Measurements from ENCODE around the gene KIF18A. TPM values are rescaled to one million over a fixed set of nuclear protein-coding genes. Genes with fewer than 3 reads are reported as not detected.

Gene KIF18A
- total RNA-seq, 1 experiment from 2014 or later, result 29.9 TPM

DNA sequence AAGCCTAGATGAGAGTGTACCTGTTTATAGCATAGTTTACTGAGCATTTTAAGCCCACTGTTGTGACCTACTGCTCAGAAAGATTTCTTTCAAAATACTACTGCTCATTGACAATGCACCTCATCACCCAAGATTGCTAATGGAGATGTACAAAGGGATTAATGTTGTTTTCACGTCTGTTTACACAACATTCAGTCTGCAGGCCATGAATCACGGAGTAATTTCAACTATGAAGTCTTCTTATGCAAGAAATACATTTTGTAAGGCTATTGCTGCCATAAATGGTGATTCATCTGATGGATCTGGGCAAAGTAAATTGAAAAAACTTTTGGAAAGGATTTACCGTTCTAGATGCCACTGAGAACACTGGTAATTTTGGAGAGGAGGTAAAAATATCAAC, 112.9 kb downstream of the KIF18A start:
- Mint-ChIP-seq H3K4me3 (ENCODE audit: low read depth, unreplicated experiment) (no peak overlapping the region), H3K9me3 (ENCODE audit: low read depth, unreplicated experiment) (peaks cover 2% of the 10 kb centered on the region), H3K27me3 (ENCODE audit: unreplicated experiment) (no peaks in the 10 kb centered on the region), H3K4me1 (ENCODE audit: low read depth, unreplicated experiment) (no peaks in the 10 kb centered on the region), H3K36me3 (ENCODE audit: insufficient read depth, unreplicated experiment) (no peaks in the 10 kb centered on the region), H3K27ac (ENCODE audit: unreplicated experiment) (no peak overlapping the region)
- TF ChIP-seq, protein P1, sequence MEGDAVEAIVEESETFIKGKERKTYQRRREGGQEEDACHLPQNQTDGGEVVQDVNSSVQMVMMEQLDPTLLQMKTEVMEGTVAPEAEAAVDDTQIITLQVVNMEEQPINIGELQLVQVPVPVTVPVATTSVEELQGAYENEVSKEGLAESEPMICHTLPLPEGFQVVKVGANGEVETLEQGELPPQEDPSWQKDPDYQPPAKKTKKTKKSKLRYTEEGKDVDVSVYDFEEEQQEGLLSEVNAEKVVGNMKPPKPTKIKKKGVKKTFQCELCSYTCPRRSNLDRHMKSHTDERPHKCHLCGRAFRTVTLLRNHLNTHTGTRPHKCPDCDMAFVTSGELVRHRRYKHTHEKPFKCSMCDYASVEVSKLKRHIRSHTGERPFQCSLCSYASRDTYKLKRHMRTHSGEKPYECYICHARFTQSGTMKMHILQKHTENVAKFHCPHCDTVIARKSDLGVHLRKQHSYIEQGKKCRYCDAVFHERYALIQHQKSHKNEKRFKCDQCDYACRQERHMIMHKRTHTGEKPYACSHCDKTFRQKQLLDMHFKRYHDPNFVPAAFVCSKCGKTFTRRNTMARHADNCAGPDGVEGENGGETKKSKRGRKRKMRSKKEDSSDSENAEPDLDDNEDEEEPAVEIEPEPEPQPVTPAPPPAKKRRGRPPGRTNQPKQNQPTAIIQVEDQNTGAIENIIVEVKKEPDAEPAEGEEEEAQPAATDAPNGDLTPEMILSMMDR (IDR thresholded peaks at IDR 0.05; ENCODE audit: unreplicated experiment), result no peak
- intact Hi-C loops (cut with micrococcal nuclease; ENCODE audit: unreplicated experiment), result no loop called here
- no peak for DNase-seq
- CTCF ChIA-PET, result no interaction called here
- BruUV-seq (replicated peaks), result no TSS peak

DNA sequence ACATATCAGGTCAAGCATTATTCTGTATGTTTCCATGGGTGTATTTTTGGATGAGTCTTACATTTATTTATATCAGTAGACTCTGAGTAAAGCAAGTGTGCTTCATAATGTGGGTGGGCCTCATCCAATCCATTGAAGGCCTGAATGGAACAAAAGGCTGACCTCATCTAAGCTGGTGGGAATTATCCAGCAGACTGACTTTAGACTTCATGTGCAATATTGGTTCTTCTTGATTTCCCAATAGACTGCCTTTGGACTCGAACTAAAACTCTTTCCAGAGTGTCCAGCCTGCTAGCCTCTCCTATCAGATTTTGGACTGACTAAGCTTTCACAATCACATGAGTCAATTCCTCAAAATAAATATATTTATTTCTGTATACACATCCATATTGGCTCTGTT, 116.2 kb downstream of the KIF18A start:
- CTCF ChIA-PET, result no interaction called here
- H3K9me3 Mint-ChIP-seq (ENCODE audit: low read depth, unreplicated experiment), result peaks cover 2% of the 10 kb centered on the region

DNA sequence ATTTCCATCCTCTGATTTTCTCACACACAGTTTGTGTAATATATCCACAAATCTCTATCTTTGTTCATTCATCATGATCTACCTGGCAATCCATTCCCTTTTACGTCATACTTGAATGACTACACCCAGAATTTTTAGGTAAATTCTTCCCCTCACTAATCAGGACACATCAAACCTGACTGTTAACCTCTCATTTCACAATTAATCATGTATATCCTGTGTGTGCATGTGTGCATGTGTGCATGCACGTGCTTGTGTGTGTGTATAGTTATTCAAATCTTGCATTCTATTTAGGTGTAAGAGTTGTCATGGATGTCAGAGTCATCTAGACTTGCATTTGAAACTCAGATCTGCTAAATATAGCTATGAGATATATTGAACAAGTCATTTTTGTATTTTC, 130.4 kb downstream of the KIF18A start:
- intact Hi-C loops (cut with micrococcal nuclease; ENCODE audit: unreplicated experiment), result no loop called here
- Mint-ChIP-seq H3K9me3 (ENCODE audit: low read depth, unreplicated experiment) (no peaks in the 10 kb centered on the region), H3K4me1 (ENCODE audit: low read depth, unreplicated experiment) (peaks cover 8% of the 10 kb centered on the region), H3K27me3 (ENCODE audit: unreplicated experiment) (no peaks in the 10 kb centered on the region), H3K36me3 (ENCODE audit: insufficient read depth, unreplicated experiment) (no peaks in the 10 kb centered on the region), H3K4me3 (ENCODE audit: low read depth, unreplicated experiment) (no peak overlapping the region), H3K27ac (ENCODE audit: unreplicated experiment) (no peak overlapping the region)
- CTCF ChIA-PET, result no interaction called here
- TF ChIP-seq, protein P1 (IDR thresholded peaks at IDR 0.05; ENCODE audit: unreplicated experiment), result no peak
- no peak for DNase-seq
- no TSS peak for BruUV-seq (replicated peaks)

More for the DNA sequence above, 116.2 kb downstream of the KIF18A start:
- H3K4me1 Mint-ChIP-seq (ENCODE audit: low read depth, unreplicated experiment), result no peaks in the 10 kb centered on the region
- intact Hi-C loops (cut with micrococcal nuclease; ENCODE audit: unreplicated experiment), result no loop called here
- no TSS peak for BruUV-seq (replicated peaks)
- H3K27ac Mint-ChIP-seq (ENCODE audit: unreplicated experiment), result no peak overlapping the region
- no peaks in the 10 kb centered on the region for H3K36me3 Mint-ChIP-seq (ENCODE audit: insufficient read depth, unreplicated experiment)
- H3K27me3 Mint-ChIP-seq (ENCODE audit: unreplicated experiment), result no peaks in the 10 kb centered on the region
- no peak overlapping the region for H3K4me3 Mint-ChIP-seq (ENCODE audit: low read depth, unreplicated experiment)
- DNase-seq, result no peak
- TF ChIP-seq, protein P1 (IDR thresholded peaks at IDR 0.05; ENCODE audit: unreplicated experiment), result no peak

DNA sequence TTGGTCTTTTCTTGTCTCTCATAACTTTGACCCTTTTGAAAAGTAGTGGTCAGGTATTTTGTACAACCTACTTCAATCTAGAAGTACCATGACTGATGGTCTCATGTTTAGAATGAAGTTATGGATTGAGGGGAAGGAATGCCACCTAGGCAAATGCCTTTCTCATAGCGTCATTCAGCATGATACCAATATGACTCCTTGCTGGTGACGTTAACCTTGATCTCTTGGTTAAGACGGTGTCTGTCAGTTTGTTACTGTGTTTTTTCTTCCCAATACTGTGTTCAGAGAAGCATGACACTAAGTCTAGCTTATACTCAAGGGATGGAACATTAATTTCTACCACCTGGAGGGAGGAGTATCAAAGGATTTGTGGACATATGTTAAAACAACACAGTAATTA, 130.9 kb downstream of the KIF18A start:
- BruUV-seq (replicated peaks), result no TSS peak
- peaks cover 8% of the 10 kb centered on the region for H3K4me1 Mint-ChIP-seq (ENCODE audit: low read depth, unreplicated experiment)
- intact Hi-C loops (cut with micrococcal nuclease; ENCODE audit: unreplicated experiment), result no loop called here
- H3K4me3 Mint-ChIP-seq (ENCODE audit: low read depth, unreplicated experiment), result no peak overlapping the region
- H3K27ac Mint-ChIP-seq (ENCODE audit: unreplicated experiment), result no peak overlapping the region
- DNase-seq, result no peak
- TF ChIP-seq, protein P1 (IDR thresholded peaks at IDR 0.05; ENCODE audit: unreplicated experiment), result no peak
- no peaks in the 10 kb centered on the region for H3K27me3 Mint-ChIP-seq (ENCODE audit: unreplicated experiment)
- no peaks in the 10 kb centered on the region for H3K36me3 Mint-ChIP-seq (ENCODE audit: insufficient read depth, unreplicated experiment)
- H3K9me3 Mint-ChIP-seq (ENCODE audit: low read depth, unreplicated experiment), result no peaks in the 10 kb centered on the region
- CTCF ChIA-PET, result interaction anchor here (0.6 kb wide), 1 partner anchor 129 kb away, joined by 3 read pairs; no protein-coding TSS in a partner anchor
